RWPE1 (cell line): ENCODE results near the gene C3orf33.
A peak's percentile ranks its signal among the peaks of the same experiment; 100 is the strongest.

Experiments used
- CTCF ChIA-PET: fragments of 350-600 bp; sonication (Branson Sonifier 250); formaldehyde crosslinking; extraction: SDS; loops from one replicate; lab custom pipeline; 2021; lab: Yijun Ruan, JAX
- POLR2A ChIA-PET: fragments of 400-600 bp; formaldehyde crosslinking; extraction: SDS; loops from one replicate; lab custom pipeline; 2020; ENCODE audit warnings: antibody characterized with exemption; ENCODE audit not compliant: low non-redundant PET; lab: Yijun Ruan, JAX
- DNase-seq: peaks from one replicate; pipeline ENCODE4 v3.0.0; 2012; ENCODE audit warnings: low spot score
- H3K27ac ChIP-seq: fragments of 450-650 bp; 2 replicates; pipeline ENCODE4 v1.5.1; 2017
- TF ChIP-seq, protein P1 (sequence below): fragments of 450-650 bp; conservative IDR thresholded peaks from 2 replicates; pipeline ENCODE4 v1.5.1; 2017; ENCODE audit warnings: low read depth, mild to moderate bottlenecking

The C3orf33 gene

GRCh38 chr3:155771126-155771525, 35.0 kb downstream of the C3orf33 start:
- CTCF ChIA-PET, result no interaction called here

DNA sequence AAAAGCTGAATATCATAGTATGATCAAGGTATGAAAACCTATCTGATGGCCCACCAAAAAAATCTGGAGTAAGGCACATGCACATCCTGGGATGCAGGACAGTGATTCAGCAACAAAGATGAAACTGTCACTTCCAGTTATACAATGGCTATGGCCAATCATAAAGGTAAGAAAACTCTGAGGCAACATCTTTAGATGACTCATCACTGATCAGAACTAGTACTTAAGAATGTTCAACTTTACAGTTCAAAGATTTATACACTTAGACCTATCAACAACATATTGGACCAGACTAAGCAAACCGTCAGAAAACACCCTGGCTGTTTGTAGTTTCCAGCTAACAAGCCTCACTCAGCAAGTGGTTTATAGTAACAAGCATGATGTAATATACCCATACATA, 39.9 kb downstream of the C3orf33 start:
- ChIA-PET CTCF (interaction anchor here (0.6 kb wide), 1 partner anchor 91 kb away, joined by 3 read pairs; no protein-coding TSS in a partner anchor), POLR2A (no interaction called here)
- TF ChIP-seq, protein P1, sequence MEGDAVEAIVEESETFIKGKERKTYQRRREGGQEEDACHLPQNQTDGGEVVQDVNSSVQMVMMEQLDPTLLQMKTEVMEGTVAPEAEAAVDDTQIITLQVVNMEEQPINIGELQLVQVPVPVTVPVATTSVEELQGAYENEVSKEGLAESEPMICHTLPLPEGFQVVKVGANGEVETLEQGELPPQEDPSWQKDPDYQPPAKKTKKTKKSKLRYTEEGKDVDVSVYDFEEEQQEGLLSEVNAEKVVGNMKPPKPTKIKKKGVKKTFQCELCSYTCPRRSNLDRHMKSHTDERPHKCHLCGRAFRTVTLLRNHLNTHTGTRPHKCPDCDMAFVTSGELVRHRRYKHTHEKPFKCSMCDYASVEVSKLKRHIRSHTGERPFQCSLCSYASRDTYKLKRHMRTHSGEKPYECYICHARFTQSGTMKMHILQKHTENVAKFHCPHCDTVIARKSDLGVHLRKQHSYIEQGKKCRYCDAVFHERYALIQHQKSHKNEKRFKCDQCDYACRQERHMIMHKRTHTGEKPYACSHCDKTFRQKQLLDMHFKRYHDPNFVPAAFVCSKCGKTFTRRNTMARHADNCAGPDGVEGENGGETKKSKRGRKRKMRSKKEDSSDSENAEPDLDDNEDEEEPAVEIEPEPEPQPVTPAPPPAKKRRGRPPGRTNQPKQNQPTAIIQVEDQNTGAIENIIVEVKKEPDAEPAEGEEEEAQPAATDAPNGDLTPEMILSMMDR, result no peak
- peak; percentile 53 for DNase-seq
- no peak overlapping the region for H3K27ac ChIP-seq

More at GRCh38 chr3:155771126-155771525, 35.0 kb downstream of the C3orf33 start:
- POLR2A ChIA-PET, result no interaction called here
- no peak for DNase-seq
- TF ChIP-seq, protein P1, result no peak
- no peak overlapping the region for H3K27ac ChIP-seq

DNA sequence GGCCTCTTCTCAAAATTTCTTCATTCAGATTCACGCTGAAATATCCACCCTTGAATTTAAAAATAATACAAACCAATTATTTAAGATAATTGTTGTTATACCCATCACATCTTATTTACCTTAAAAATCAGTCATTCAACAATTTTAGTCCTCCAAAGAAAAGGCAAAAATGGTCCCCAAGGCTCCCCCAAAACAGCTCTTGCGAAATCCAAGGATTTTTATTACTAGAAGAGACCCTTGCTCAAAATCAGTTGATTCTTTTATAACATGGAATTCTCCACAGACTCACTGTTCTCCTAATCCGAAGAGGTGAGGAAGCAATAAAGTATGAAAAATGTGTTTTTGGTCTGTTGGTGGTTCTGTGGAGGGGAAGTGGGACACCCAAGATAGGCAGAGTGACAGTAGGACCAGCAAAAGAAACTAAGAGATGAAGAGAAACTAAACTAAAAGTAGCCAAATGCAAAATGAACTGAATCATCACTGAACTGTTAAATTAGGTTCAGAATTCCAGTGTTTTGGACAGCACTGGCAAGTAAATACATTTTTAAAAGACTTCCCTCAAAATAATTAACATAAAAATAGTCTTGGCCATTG, 42.1 kb downstream of the C3orf33 start:
- POLR2A ChIA-PET, result no interaction called here
- no peak for DNase-seq
- H3K27ac ChIP-seq, result no peak overlapping the region
- TF ChIP-seq, protein P1, result no peak
- CTCF ChIA-PET, result no interaction called here

GRCh38 chr3:155760653-155761052, 45.4 kb downstream of the C3orf33 start:
- TF ChIP-seq, protein P1, result no peak
- CTCF ChIA-PET, result interaction anchor here (0.5 to 0.6 kb wide), 2 partner anchors 33 to 71 kb away, joined by 4 to 5 read pairs; no protein-coding TSS in a partner anchor
- POLR2A ChIA-PET, result no interaction called here

DNA sequence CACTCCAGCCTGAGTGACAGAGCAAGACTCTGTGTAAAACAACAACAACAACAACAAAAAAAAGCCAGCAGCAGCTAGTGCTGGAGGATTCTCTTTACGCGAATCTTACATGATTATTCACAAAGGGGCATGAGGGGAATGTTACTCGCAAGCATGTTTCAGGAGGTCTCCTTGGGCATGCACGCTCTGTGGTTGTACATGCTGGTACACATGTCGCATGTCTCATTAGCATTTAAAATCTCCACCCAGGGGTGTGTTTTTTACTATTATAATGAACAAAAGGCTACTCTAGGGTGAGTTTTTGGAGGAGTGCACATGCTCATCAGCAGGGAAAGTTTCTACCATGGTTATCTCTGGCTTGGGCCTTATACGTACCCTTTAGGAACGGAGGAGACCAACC, 48.5 kb downstream of the C3orf33 start:
- DNase-seq, result no peak
- TF ChIP-seq, protein P1, result no peak
- ChIA-PET CTCF (no interaction called here), POLR2A (no interaction called here)
- no peak overlapping the region for H3K27ac ChIP-seq

More at GRCh38 chr3:155760653-155761052, 45.4 kb downstream of the C3orf33 start:
- H3K27ac ChIP-seq, result no peak overlapping the region
- DNase-seq, result no peak

DNA sequence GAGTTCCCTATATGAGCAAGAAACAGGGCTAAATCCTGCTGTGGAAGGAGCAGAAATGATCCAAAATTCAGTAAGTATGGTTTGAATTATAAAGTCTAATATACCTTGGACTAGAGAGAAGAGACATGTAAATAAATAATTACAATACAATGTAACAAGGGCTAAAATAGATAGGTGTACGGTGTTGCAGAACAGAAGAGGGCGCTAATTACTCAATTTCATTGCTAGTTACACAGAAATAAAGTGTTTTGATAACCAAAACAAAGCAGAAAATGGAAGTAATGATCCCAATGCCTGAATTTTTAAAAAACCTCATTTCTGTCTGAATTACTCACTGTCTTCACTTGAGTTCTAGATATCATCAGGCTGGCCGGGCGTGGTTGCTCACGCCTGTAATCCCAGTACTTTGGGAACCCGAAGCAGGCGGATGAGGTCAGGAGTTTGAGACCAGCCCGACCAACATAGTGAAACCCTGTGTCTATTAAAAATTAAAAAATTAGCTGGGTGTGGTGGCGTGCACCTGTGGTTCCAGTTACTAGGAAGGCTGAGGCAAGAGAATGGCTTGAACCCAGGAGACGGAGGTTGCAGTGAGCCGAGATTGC, 52.9 kb downstream of the C3orf33 start:
- no peak overlapping the region for H3K27ac ChIP-seq
- ChIA-PET POLR2A (no interaction called here), CTCF (no interaction called here)
- TF ChIP-seq, protein P1, result peak; percentile 45
- DNase-seq, result peak; percentile 23
